Measurements from ENCODE around the gene MTHFR.

Gene MTHFR

DNA sequence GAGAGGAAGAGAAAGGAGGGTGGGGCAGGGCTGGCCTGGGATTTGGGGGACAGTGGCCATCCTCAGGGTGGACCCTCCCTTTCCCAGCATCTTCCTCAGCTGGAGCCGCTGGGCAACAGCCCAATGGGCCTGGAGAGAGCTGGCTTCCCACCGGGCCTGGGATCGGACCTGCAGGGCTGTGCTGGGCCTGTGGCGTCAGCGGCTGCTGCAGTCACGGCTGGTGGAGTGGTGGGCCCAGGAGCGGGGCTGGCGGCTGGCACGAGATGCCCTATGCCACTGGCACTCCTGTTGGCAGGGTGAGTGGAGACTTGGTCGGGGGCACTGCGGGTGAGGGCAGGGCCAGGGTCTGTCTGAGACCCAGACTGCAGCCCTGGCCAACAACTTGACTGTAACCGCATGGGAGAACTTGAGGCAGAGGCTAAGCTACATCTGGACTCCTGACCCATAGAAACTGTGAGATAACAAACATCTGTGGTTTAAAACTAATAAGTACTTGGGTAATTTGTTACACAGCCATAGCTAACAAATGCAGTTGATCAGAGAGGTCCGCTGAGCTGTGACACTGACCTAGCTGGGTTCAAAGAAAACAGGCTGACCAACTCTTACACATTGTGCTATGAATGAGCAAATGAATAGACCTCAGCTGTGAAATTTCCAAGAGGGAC lies 25.9 kb downstream of the MTHFR start:
- DNase-seq = no peak

DNA sequence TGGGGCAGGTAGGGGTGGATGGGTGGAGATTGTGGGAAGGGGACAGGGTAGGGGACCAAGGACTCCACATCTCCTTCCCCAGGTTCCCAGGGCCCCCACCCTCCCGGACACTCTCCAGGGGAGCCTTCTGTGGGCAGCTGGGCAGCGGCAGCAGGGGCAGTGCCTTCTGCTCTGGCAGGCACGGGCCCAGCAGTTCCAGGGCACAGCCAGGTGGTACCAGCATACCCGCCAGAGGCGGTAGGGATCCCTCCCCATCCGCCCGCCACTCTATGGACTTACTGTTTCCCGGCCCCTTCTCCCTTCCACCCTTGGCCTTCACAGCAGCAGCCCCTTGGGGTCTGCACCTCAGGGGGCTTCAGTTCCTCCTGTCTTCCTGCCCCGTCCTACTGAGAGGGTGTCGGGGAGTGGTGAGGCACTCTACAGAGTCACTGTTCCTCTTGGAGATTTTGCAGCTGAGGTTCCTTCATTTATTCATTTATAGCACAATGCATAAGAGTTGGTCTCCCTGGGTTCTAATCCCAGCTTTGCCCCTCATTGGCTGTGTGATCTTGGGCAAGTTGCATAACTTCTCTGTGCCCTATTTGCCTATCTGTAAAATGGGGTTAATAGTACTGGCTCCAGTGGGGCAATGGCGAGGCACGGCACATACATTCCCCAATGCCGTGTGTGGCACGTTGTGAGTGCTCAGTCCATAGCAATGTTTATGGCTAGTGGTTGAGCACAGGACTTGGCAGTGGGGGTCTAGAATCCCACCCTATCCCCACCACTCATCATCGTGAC lies 26.7 kb downstream of the MTHFR start:
- no peak for DNase-seq

DNA sequence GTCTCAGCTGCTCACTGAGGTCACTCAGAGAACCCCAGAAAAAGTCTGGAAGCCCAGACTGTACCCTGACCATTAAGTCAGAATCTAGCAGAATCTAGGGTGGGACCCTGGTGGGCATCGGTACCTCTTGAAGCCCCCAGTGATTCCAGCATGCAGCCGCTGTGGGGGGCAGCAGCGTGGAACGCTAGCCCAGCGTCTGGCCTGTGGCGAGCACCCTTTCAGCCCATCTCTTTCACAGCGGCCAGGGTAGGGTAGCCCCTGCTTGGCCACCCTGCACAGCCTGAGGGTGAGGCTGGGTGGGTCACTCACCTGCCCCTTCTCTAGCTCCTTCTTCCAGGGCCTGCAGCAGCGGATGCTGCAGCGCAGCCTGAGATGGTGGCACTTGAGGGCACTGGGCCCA lies 27.4 kb downstream of the MTHFR start:
- DNase-seq = no peak

DNA sequence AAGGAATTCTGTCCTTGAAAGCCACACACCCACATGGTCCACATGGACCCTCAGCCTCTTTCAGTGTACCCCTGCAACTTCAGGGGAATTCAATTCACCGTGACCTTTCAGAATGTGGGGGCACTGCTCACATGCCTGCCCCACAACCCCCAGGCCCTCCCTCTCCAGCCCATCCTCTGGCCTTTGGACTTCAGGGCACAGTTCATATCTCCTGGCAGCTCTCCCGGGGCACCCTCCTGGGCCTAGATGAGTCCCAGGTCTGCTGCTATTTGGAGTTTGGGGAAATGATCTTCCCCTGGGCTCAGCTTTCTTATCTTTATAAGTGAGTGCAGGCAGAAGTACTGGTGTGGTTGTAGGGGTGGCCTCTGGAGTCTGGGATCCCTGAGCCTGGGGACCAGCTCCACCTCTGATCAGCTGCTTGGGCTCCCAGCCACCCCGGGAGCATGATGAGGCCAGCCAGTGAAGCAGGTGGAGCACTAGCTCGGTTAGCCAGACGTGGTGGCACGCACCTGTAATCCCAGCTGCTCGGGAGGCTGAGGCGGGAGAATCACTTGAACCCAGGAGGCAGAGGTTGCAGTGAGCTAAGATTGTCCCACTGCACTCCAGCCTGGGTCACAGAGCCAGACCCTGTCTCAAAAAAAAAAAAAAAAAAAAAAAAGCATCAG lies 28.0 kb downstream of the MTHFR start:
- DNase-seq = no peak

DNA sequence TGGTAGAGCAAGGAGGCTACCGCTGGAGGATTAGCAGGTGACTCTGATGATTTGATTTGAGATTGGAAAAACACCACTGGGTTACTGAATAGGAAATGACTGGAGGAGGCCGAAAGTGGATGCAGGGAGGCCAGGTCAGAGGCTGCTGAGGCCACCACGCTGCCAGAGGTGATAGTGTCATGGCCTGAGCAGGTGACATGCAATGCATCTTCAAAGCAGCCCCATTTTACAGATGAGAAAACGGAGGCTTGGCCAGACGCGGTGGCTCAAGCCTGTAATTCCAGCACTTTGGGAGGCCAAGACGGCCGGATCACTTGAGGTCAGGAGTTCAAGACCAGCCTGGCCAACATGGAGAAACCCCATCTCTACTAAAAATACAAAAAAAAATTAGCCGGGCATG lies 31.0 kb downstream of the MTHFR start:
- no peak for DNase-seq

DNA sequence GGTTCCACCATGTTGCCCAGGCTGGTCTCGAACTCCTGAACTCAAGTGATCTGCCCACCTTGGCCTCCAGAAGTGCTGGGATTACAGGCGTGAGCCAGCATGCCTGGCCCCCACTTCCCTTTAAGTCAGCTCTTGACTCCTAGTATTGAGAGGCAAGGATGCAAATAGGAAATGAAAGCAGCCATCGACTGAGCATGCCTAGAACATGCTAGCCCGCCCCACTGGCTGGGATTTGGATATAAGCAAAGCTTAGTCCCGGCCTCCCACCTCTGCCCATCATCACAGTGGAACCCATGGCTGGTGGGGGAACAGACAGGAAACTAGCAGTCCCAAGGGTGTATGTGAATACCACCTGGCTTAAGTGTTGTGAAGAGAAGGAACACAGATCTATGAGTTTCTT lies 33.3 kb downstream of the MTHFR start:
- no peak for DNase-seq

DNA sequence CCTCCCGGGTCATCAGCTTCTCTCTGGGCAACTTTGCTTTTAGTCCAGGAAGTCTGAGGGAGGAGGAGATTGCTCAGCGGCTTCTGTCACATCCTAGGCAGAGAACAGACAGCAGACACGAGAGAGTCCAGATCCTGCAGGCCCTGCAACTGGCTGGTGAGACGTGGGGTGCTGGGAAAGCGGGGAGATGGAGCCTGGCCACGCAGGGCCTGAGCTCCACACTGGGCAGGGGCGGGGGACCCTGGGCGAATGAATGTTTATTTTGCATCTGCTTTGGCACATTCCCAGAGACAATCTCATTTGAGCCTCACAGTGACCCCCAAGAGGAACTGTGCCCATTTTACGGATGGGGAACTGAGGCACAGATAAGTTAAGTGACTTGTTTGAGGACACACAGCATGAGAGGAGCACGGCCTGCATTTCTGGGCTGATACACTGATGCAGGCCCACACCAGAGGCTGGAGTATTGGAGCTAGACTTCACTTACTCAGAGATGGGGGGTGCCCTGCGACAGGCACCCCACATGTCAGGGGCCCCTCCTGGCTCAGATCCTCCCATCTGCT lies 34.2 kb downstream of the MTHFR start:
- no peak for DNase-seq

DNA sequence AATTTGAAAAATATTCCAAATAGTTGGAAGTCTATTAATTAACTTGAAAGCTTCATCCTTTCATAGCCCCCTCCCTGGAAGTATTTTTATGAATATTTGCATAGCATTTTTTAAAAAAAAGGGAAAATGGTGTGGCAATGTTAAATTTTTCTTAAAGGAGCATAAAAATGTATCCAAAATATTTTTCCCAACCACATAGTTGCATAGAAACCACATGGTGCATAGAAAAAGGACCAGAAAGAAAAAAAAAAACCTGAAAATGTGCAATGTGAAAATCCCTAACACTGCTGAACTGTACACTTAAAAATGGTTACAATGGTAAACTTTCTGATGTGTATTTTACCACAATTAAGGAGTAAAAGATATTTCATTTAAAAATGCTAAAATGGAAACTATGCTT lies 35.8 kb downstream of the MTHFR start:
- no peak for DNase-seq

DNA sequence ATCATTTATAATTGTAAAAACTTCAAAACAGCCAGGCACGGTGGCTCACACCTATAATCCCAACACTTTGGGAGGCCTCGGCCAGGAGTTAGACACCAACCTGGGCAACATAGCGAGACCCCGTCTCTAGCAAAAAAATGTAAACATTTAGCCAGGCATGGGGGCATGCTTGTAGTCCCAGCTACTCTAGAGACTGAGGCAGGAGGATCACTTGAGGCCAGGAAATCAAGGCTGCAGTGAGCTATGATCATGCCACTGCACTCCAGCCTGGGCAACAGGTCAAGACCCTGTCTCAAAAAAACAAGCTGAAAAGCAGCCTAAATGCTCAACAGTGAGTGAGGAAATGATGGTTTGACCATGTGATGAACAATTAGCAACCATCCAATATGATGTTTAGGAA lies 36.5 kb downstream of the MTHFR start:
- DNase-seq = no peak

DNA sequence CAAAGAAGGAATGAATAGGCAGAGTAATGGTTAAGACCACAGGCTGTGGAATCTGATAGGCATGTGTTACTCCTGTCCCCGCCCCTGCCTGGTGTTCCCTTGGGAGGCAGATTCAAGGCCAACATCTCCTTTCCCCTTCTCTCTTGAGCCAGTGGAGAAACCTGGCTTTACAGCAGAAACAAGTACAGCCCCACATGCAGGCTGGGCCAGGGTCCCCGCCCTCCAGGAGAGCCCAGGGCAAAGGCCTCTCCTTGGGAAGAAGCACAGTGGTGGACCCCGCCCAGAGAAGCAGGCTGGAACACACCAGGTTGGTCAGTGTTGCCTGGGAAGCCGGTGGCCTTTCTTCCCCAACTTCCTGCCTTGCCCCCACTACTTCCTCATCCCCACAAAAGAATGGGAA lies 36.9 kb downstream of the MTHFR start:
- no peak for DNase-seq

DNA sequence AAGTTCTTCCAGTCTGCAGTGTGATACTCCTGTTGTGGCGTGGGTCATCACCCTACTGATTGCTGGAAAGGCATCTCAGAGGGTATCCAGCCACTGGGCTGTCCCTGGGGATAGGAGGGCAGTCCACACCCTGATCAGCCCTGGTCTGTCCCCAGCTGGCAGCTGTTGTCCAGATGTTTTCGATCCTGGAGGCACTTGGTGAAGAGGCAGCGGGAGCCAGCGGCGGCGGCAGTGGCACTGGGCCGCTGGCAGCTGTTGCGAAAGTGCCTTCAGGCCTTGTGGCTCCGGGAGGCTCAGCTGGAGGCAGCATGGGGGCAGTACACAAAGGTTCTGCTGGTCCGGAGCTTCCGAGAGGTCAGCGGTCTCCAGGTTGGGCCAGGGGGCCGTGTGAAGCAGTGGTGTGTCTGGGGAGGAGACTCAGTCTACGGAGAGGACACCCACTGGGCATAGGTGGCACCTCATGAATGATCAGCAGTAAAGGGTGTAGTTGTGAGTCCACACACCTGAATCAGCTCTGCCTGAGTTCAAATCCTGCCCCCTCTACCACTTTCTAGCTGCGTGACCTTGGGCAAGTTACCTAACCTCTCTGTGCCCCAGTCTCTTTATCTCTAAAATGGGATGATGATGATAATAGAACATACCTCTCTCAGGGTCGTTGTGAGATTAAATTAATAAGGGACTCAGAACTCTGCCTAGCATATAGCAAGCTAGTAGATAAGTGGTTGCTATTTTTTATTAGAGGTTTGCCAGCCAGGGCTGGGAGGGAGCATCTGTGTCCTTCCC lies 37.7 kb downstream of the MTHFR start:
- DNase-seq = no peak

DNA sequence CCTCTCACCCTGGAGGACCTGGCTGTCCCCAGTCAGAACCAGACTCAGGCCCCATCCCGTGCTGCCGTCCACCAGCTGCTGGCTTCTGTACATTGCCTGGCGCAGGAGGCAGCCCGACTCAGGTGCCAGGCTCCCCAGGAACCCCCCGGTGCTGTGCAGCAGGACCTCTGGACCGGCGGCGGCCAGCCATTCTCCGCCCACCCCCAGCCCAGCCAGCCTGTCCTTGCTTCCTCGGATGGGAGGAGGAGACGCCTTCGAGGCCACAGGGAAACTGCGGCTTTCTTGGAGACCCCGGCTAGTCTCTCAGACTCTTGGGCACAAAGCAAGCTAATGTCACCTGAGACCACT lies 39.4 kb downstream of the MTHFR start:
- DNase-seq = no peak

DNA sequence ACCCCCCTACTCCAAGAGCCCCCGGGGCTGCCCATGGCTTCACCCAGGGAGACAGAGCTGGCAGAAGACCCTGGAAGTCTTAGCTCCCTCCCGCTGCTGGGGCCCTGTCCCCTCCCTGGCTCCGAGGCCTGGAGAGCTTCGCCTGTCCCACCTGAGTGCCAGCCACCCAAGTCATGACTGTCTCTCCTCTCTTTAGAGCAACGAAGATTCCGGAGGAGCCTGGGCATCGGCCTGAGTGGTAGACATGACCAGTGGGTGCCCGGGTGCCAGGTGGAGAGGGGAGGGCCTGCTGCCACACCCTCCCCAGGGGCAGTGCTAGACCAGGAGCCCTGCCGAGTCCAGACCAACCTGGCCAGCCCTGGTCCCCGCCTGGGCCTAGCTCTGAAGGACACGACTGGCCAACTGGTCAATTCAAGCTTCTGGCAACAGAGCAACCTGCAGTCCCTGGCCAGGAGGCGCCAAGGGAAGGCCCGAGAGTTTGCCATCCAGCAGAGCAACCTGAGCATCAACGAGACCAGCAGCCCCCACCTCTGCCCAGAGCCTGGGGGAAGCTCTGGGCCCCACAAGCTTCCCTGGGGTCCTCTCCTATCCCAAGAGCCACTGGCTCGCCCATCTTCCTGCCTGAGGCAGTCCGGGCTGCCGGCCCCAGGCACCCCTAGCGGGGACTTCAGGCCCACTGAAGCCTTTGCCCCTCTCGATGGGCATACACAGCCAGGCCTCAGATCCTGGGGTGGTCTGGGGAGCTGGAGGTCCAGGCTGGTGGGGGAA lies 39.9 kb downstream of the MTHFR start:
- no peak for DNase-seq

DNA sequence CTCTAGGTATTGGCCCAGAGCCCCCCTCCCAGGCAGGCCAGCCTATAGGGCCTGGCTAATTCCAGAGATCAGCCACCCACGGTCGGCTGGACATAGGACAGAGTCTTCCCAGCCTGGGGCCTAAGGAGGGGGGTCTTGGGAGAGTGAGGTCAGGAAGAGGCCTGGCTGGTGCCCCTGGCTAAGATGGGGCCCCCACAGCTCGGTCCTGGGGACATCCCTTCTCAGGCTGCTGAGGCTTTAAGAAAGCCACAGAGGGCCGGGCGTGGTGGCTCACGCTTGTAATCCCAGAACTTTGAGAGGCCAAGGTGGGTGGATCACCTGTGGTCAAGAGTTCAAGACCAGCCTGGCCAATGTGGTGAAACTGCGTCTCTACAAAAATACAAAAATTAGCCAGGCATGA lies 41.2 kb downstream of the MTHFR start:
- DNase-seq = no peak

DNA sequence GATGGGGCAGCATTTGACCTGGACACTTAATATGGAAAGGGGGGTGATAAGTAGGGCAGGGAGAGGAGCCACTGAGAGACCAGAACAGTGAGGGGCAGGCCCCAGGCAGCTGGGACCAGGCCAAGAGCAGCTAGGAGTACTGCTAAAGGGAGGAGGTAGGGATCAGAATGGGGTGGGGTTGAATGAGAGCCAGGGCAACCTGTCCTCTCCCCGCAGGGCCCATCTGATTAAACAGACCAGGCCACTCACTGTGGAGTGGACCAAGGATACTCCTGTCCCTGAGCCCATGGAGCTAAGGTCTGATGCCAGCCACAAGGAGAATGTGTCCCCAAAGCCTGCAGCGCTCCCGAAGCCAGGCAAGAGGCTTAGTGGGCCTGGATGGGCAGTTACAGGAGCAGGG lies 41.6 kb downstream of the MTHFR start:
- no peak for DNase-seq

DNA sequence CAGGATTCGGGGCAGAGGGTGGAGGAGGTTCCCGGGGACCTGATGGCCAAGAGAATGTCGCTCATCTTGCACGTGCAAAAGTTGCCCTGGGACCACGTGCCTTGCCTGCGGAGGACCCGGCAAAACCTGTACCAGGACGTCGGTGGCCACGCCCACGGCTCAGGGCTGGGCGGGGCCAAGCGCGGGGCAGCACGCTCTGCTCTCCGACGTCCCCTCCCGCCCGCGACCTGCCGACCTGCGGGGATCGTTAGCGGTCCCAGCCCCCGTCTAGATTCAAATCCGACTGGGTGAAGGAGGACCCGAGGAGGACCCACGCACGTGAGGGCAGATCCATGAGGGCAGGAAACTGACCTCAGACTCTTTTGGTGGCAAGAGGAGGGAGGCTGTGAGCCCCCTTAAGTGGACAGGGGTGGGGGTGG lies 43.8 kb downstream of the MTHFR start, which contains the start of gene C1orf167:
Gene C1orf167, plus strand, starts transcription at position 206 of the 419 bp plus-strand sequence. CDS start 2,208 bp downstream, outside the sequence.
- no peak for DNase-seq

DNA sequence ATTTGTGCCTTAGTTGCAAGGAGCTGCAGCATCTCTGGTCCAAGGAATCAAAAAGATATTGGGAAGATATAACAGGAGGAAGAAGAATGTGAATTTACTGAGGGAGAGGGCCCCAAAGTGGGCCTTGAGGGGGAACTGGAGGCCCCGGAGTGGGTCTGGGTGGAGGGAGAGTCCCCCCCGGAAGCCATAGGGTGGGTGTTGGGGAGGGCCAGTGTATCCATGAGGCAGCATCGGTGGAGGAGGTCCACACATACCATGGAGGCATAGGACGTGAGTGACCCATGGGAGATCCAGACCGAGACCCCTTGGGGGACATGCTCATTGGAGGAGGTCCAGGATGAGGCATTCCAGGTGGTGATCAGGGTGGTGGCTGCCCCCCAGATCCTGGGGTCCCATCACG lies 44.5 kb downstream of the MTHFR start:
- DNase-seq = no peak

DNA sequence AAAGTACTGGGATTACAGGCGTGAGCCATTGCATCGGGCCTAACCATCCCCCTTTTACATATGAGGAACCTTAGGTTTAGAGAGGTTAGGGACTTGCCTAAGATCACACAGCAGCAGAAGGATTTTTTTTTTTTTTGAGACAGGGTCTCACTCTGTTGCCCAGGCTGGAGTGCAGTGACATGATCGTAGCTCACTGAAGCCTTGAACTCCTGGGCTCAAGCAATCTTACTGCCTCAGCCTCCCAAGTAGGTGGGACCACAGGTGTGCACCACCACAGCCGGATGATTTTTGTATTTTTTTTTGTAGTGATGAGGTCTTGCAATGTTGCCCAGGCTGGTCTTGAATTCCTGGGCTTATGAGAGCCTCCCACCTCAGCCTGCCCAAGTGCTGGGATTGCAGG lies 46.0 kb downstream of the MTHFR start:
- no peak for DNase-seq

DNA sequence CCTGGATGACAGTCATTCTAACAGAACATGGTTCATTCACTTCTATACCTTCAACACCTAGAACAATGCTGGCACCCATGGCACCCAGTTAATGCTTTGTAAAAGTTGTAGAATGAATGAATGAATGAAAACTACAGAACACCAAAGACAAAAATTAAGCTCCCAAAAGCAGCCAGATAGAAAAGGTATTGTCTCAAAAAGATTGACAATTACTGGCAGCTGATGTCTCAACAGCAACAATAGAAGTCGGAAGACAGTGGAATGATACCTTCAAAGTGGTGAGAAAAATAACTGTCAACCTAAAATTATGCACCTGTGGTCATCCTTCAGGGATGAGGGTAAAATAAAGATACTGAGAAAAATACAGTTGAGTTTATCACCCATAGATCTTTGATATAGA lies 48.7 kb downstream of the MTHFR start:
- no peak for DNase-seq

DNA sequence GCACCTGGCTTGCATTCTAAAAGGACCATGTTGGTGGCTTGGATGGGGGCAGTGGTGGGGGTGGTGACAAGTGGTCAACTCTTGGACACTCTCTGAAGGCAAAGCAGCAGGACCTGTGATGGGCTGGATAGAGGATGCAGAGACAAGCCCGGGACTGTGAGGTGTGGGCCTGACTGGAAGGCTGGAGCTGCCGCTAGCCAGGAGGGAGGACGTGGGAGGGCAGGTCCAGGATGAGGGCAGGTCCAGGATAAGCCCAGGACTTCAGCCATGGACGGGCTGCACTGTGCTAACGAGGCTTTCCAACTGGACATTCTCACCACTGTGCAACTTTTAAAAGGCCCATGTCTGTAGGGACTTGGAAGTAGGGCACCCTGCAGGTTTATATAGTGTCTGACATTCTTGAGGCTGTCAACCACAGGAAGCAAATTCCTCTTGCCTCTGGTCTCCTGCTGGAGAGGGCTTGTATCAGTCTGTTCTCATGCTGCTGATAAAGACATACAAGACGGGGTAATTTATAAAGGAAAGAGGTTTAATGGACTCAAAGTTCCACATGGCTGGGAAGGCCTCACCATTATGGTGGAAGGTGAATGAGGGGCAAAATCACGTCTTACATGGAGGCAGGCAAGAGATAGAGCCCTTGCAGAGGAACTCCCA lies 52.1 kb downstream of the MTHFR start:
- DNase-seq = no peak

DNA sequence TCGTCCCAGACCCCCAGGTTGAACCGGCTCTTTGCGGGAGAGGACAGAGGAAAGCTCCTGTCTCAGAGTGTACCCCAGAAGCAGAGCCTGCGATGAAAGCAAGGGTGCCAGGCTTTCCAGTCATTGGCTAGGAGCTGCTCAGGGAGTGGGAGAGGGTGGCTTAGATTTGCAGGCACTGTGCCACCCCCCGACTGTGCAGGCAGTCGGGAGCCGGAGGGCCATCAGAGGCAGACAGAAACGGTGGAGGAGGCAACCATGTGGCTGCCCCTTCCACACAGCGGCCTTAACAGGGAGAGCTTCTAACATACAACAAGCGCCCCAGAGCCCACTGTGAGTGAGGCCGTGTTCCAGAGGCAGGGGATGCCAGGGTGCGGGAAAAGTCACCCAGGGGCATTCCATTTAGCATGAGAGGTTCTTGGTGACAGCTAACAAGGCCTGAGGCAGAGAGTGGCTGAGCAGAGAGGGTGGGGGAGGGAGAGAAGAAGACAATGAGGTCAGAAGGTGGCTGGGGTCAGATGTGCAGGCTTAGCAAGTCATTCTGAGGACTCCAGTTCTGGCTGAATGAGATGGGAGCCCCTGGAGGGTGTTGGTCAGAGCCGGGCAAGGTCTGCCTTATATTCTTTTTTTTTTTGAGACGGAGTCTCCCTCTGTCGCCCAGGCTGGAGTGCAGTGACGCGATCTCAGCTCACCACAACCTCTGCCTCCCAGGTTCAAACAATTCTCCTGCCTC lies 53.2 kb downstream of the MTHFR start:
- DNase-seq = no peak

Measured in kidney glomerular epithelial cell (primary cell).